Peyer's patch (tissue), 4 donors: ENCODE data around the gene ACOX3. TPM values are rescaled to one million over a fixed set of nuclear protein-coding genes. Genes with fewer than 3 reads are reported as not detected.
"Not testable (repeated sequence)": the region's sequence is repeated elsewhere in the genome, so short reads cannot be mapped to it uniquely, and the experiment has no call there.

Experiments used
- DNase-seq, 3 donors: peaks; one replicate each; pipeline ENCODE4 v3.0.0-alpha.2; 2017 to 2019
- H3K27ac ChIP-seq, 4 donors: fragments of 200-600 bp; sonication (generic); one replicate each; pipeline ENCODE4 v1.5.1; 2016 to 2019
- H3K27me3 ChIP-seq, 2 donors: fragments of 200-600 bp; sonication (generic); one replicate each; pipeline ENCODE4 v1.5.1; 2019
- H3K36me3 ChIP-seq, 3 donors: fragments of 200-600 bp; sonication (generic); one replicate each; pipeline ENCODE4 v1.5.1; 2016 to 2019
- H3K4me1 ChIP-seq, 4 donors: fragments of 200-600 bp; sonication (generic); one replicate each; pipeline ENCODE4 v1.5.1; 2016 to 2019
- H3K4me3 ChIP-seq, 4 donors: fragments of 200-600 bp; sonication (generic); 1 replicate in 3 of 4; 2 replicates in 1 of 4; pipeline ENCODE4 v1.5.1; 2016 to 2019; ENCODE audit warnings: mild to moderate bottlenecking in 1 of 4
- H3K9me3 ChIP-seq, 4 donors: fragments of 200-600 bp; sonication (generic); one replicate each; pipeline ENCODE4 v1.5.1; 2016 to 2019; ENCODE audit warnings: mild to moderate bottlenecking in 1 of 4
- POLR2A ChIP-seq, 2 donors: fragments of 450-650 bp; IDR thresholded peaks; one replicate each; pipeline ENCODE4 v1.5.1; 2017; ENCODE audit warnings: antibody characterized with exemption in 2 of 2, mild to moderate bottlenecking in 2 of 2, moderate library complexity in 2 of 2
- total RNA-seq, 4 donors: library from RNA; depleted of rRNA; stranded (reverse); fragments of >200 nt; gene quantifications; one replicate each; pipeline ENCODE4 v1.1.0, GENCODE V29; 2016
- TF ChIP-seq, protein P1 (sequence below), 6 experiments: fragments of 450-650 bp in 4 of 6; fragments of 200-600 bp in 2 of 6; sonication (generic) in 1 of 6; IDR thresholded peaks; one replicate each; pipeline ENCODE4 v1.5.1; 2017 to 2019; ENCODE audit warnings: antibody characterized with exemption in 6 of 6, mild to moderate bottlenecking in 3 of 6, moderate library complexity in 1 of 6

The ACOX3 gene
- total RNA-seq, 4 donors from 2014 or later, result 17.2 to 95.7 (median 43.7) TPM

DNA sequence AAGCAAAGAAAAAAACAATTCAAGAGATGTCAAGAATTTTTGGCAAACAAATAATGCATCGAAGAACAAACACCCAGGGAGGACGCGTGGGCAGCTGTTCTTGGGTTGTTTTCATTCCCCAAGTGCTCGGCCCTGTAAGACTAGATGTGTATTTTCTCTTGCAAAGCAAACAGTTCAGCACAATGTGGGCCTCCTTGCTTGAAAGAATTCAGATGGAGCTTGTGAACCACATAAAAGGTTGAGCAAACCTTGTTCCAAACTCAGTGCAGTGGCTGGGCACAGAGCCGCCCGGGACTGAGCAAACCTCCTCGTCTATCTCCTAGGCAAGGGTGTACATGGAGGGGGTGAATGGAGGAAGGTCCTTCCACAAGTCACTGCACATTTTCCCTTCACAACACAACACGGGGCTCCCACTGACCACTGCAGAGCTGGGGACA lies 88.6 kb downstream of the ACOX3 start:
- Histone ChIP-seq H3K27ac (no peak overlapping the region), H3K36me3 (no peaks in the 10 kb centered on the region), H3K4me3 (no peak overlapping the region), H3K27me3 (no peaks in the 10 kb centered on the region), H3K4me1 (peaks cover 0 to 13% (median 0%) of the 10 kb centered on the region in 4 donors), H3K9me3 (no peaks in the 10 kb centered on the region)
- no peak for TF ChIP-seq POLR2A (IDR thresholded peaks at IDR 0.05)
- TF ChIP-seq, protein P1, sequence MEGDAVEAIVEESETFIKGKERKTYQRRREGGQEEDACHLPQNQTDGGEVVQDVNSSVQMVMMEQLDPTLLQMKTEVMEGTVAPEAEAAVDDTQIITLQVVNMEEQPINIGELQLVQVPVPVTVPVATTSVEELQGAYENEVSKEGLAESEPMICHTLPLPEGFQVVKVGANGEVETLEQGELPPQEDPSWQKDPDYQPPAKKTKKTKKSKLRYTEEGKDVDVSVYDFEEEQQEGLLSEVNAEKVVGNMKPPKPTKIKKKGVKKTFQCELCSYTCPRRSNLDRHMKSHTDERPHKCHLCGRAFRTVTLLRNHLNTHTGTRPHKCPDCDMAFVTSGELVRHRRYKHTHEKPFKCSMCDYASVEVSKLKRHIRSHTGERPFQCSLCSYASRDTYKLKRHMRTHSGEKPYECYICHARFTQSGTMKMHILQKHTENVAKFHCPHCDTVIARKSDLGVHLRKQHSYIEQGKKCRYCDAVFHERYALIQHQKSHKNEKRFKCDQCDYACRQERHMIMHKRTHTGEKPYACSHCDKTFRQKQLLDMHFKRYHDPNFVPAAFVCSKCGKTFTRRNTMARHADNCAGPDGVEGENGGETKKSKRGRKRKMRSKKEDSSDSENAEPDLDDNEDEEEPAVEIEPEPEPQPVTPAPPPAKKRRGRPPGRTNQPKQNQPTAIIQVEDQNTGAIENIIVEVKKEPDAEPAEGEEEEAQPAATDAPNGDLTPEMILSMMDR (IDR thresholded peaks at IDR 0.05), result no peak
- peak in 1 of 3 donors; percentile 40 for DNase-seq

DNA sequence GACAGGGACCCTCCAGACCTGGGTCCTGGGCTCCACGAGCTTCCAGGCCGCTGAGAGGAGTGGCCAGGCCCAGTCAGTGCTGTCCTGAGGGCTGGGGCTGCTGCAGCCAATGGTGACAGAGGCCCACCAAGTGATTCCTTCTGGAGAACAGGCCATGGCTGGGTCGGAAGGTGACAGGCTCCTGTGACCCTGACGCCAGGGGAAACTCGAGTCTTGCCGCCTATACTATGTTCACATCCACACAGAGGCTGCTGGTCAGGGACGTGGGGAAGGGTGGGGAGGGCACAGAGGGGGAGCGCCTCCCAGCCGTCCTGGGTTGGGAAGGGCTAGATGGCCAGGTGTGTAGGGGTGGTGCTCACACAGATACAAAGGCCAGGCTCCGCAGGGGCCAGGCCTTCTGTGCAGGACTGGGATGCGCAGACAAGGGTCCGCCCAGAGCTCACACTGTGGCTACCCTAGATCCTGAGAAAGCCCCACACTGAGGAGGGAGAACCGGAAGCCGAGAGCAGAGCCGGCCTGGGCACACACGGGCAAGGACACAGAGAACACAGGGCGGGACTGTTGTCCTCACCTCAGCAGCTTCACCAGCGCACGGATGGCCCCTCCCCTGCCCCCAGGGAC lies 89.6 kb downstream of the ACOX3 start:
- no peak for TF ChIP-seq POLR2A (IDR thresholded peaks at IDR 0.05)
- TF ChIP-seq, protein P1 (IDR thresholded peaks at IDR 0.05), result no peak
- Histone ChIP-seq H3K4me3 (no peak overlapping the region), H3K9me3 (no peaks in the 10 kb centered on the region), H3K27ac (no peak overlapping the region), H3K36me3 (no peaks in the 10 kb centered on the region), H3K4me1 (peaks cover 0 to 13% (median 0%) of the 10 kb centered on the region in 4 donors), H3K27me3 (no peaks in the 10 kb centered on the region)
- peak in 1 of 3 donors; percentile 31 for DNase-seq

DNA sequence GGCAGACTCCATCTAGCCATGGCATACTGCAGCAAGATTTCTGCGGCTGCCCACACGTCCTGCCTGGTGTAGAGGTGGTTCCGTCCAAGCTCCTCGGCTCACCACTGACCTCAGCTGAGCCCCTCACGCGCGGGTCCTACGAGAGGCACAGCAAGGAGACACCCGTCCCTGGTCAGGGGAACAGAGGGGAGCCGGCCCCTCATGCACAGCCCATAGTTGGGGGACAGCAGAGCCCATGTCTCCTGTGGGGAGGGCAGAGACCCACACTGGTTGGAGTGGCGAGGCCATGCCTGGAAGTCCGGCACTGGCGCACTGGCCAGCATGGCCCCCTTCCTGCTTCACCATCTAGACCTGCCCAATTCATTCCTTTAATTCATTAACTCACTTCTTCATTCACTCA lies 90.2 kb downstream of the ACOX3 start:
- no peaks in the 10 kb centered on the region for H3K27me3 ChIP-seq
- H3K36me3 ChIP-seq, result no peaks in the 10 kb centered on the region
- H3K9me3 ChIP-seq, result no peaks in the 10 kb centered on the region
- no peak for TF ChIP-seq POLR2A (IDR thresholded peaks at IDR 0.05)
- TF ChIP-seq, protein P1 (IDR thresholded peaks at IDR 0.05), result no peak
- DNase-seq, result peak in 1 of 3 donors; percentile 35
- H3K27ac ChIP-seq, result no peak overlapping the region
- H3K4me3 ChIP-seq, result no peak overlapping the region
- H3K4me1 ChIP-seq, result peaks cover 0 to 13% (median 0%) of the 10 kb centered on the region in 4 donors

DNA sequence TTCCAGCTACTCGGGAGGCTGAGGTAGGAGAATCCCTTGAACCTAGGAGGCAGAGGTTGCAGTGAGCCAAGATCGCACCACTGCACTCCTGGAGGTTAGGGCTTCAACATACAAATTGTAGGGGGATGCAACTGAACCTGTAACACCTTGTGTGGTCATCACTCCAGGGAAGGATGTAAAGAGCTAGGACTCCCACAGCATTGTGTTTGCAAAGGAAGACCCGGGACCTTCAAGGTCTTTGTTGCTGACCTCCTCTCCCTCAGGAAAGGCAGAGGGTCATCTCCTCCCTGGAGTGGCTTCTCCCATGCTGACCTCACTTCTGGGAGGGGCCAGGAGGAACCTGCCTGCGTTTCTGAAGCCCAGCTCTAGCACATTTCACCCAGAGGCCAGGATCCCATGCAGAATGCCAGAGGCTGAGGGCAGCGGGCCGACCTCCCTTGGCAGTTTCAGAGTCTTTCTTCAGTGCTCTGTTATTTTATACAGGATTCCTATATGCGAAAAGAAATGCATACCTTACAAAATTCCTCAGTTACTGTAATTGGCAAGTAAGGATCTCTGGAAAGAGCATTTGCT lies 90.8 kb downstream of the ACOX3 start:
- Histone ChIP-seq H3K9me3 (no peaks in the 10 kb centered on the region), H3K27me3 (no peaks in the 10 kb centered on the region), H3K27ac (no peak overlapping the region), H3K4me3 (no peak overlapping the region), H3K4me1 (peaks cover 0 to 13% (median 0%) of the 10 kb centered on the region in 4 donors), H3K36me3 (no peaks in the 10 kb centered on the region)
- TF ChIP-seq, protein P1 (IDR thresholded peaks at IDR 0.05), result no peak
- no peak for TF ChIP-seq POLR2A (IDR thresholded peaks at IDR 0.05)
- peak in 1 of 3 donors; percentile 28 for DNase-seq

DNA sequence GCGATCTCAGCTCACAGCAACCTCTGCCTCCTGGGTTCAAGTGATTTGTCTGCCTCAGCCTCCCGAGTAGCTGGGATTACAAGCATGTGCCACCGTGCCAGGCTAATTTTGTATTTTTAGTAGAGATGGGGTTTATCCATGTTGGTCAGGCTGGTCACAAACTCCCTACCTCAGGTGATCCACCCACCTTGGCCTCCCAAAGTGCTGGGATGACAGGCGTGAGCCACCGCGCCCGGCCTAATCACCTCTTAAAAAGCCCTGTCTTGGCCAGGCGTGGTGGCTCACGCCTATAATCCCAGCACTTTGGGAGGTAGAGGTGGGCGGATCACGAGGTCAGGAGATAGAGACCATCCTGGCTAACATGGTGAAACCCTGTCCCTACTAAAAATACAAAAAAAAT lies 91.3 kb downstream of the ACOX3 start:
- H3K4me1 ChIP-seq, result peaks cover 0 to 13% (median 0%) of the 10 kb centered on the region in 4 donors
- not testable (repeated sequence) for H3K9me3 ChIP-seq, H3K36me3 ChIP-seq, H3K27ac ChIP-seq, H3K4me3 ChIP-seq, H3K27me3 ChIP-seq
- DNase-seq, result peak in 1 of 3 donors; percentile 23

DNA sequence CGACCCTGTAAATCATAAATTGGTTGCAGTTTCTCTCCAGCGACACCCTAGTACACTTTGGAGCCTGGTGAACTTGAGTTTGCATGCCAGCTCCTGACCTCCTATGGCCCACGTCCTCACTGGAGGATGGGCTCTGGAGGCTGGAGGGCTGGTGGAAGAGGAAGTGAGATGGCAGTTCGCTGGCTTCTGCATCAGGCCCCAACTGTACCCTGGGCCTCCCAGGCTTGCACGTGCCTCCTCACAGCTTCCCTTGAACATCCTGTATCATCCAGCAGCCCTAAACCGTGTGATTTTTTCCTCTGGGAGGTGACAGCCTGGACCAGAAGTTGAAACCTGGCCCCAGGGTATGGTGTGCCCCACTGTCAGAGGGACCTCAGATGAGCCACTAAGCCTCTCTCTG lies 92.5 kb downstream of the ACOX3 start:
- peak in 1 of 3 donors; percentile 17 for DNase-seq
- TF ChIP-seq POLR2A (IDR thresholded peaks at IDR 0.05), result no peak
- TF ChIP-seq, protein P1 (IDR thresholded peaks at IDR 0.05), result no peak
- no peaks in the 10 kb centered on the region for H3K36me3 ChIP-seq

More for the DNA sequence above, 92.5 kb downstream of the ACOX3 start:
- H3K27ac ChIP-seq, result no peak overlapping the region
- peaks cover 0 to 12% (median 0%) of the 10 kb centered on the region in 4 donors for H3K4me1 ChIP-seq
- H3K9me3 ChIP-seq, result no peaks in the 10 kb centered on the region
- H3K4me3 ChIP-seq, result no peak overlapping the region
- H3K27me3 ChIP-seq, result no peaks in the 10 kb centered on the region
